Activated naive CD4-positive, alpha-beta T cell treated with anti-CD3 and anti-CD28 coated beads for 36 hours (primary cell): ENCODE data around the gene FTO. TPM values are rescaled to one million over a fixed set of nuclear protein-coding genes. Genes with fewer than 3 reads are reported as not detected.

Source experiments
- CTCF ChIA-PET: fragments of 350-600 bp; sonication (Branson Sonifier 250); formaldehyde crosslinking; loops from one replicate; lab custom pipeline; 2021; ENCODE audit warnings: antibody characterized with exemption; lab: Charles Lee
- DNase-seq: peaks from one replicate; pipeline ENCODE4 v3.0.0-alpha.2; 2020
- H3K27ac Mint-ChIP-seq: one replicate; pipeline ENCODE4 v1.8.0; 2021; ENCODE audit warnings: mild to moderate bottlenecking, mixed read lengths
- H3K27me3 Mint-ChIP-seq: one replicate; pipeline ENCODE4 v1.8.0; 2021; ENCODE audit warnings: low read depth, mixed read lengths
- H3K36me3 Mint-ChIP-seq: one replicate; pipeline ENCODE4 v1.8.0; 2021; ENCODE audit warnings: low read depth, mixed read lengths
- H3K4me1 Mint-ChIP-seq: one replicate; pipeline ENCODE4 v1.8.0; 2021; ENCODE audit warnings: low read depth, mixed read lengths
- H3K4me3 Mint-ChIP-seq: one replicate; pipeline ENCODE4 v1.8.0; 2021; ENCODE audit warnings: mild to moderate bottlenecking, moderate library complexity, mixed read lengths
- H3K9me3 Mint-ChIP-seq: one replicate; pipeline ENCODE4 v1.8.0; 2021; ENCODE audit warnings: mixed read lengths
- intact Hi-C: fragments of 100-400 bp; cut with micrococcal nuclease; formaldehyde crosslinking; loops from one replicate; pipeline ENCODE4 v1.15.1; 2023
- total RNA-seq, 2 experiments: library from RNA; stranded (reverse); gene quantifications; one replicate each; pipeline ENCODE4 v1.2.3, GENCODE V29; 2021

The FTO gene
- total RNA-seq, 2 experiments from 2014 or later = 60.2 to 63.9 TPM

GRCh38 chr16:54000361-54000760 lies 296.4 kb downstream of the FTO start:
- CTCF ChIA-PET = no interaction called here
- no peaks in the 10 kb centered on the region for H3K4me1 Mint-ChIP-seq
- DNase-seq = no peak
- no peak overlapping the region for H3K27ac Mint-ChIP-seq
- no peaks in the 10 kb centered on the region for H3K27me3 Mint-ChIP-seq
- H3K36me3 Mint-ChIP-seq = peaks cover 11% of the 10 kb centered on the region
- intact Hi-C loops = no loop called here
- H3K9me3 Mint-ChIP-seq = no peaks in the 10 kb centered on the region
- H3K4me3 Mint-ChIP-seq = no peak overlapping the region

DNA sequence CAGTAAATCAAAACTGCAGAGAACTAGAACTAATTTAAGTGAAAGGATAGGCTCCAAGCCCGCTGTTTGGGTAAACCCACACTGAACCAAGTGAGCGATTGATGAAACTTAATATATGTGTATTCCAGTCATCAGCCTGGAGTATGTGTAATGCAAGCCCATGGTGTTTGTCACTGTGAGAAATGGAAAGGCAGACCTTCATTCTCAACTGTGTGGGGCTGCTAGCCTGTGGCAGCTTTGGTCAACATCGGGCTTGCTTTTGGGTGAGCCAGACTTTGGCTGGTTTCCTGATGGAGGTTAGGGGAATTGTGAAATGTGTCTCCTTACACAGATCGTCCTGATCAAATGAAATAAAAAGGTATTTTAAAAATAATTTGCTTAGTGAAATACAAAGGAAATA lies 302.7 kb downstream of the FTO start:
- Mint-ChIP-seq H3K4me1 (no peaks in the 10 kb centered on the region), H3K9me3 (no peaks in the 10 kb centered on the region), H3K4me3 (no peak overlapping the region), H3K27me3 (no peaks in the 10 kb centered on the region), H3K36me3 (peaks cover 27% of the 10 kb centered on the region), H3K27ac (no peak overlapping the region)
- intact Hi-C loops = no loop called here
- CTCF ChIA-PET = interaction anchor here (1.0 kb wide), 1 partner anchor 44 kb away, joined by 3 read pairs; no protein-coding TSS in a partner anchor
- no peak for DNase-seq

DNA sequence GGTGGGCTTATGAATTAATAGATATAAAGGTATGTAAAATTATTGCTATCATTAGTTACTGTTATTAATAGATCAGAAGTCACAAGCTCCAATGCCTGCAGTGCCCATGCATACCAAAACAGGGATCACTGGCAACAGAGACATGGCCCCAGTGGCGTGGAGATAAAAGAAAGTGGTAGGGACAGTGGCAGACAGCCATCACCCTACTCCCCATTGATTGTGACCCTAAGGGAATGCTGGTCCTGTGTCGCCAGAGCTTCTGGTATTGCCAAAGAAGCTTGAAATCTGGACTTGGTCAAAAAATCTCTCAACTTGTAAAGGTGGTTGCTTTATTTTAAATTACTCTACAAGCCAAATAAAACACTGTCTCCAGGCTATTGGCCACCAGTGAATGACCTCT lies 303.5 kb downstream of the FTO start:
- H3K27me3 Mint-ChIP-seq = no peaks in the 10 kb centered on the region
- H3K9me3 Mint-ChIP-seq = no peaks in the 10 kb centered on the region
- H3K4me3 Mint-ChIP-seq = no peak overlapping the region
- DNase-seq = no peak
- CTCF ChIA-PET = interaction anchor here (1.0 kb wide), 1 partner anchor 43 kb away, joined by 3 read pairs; no protein-coding TSS in a partner anchor
- H3K27ac Mint-ChIP-seq = no peak overlapping the region
- intact Hi-C loops = no loop called here
- peaks cover 33% of the 10 kb centered on the region for H3K36me3 Mint-ChIP-seq
- H3K4me1 Mint-ChIP-seq = no peaks in the 10 kb centered on the region

DNA sequence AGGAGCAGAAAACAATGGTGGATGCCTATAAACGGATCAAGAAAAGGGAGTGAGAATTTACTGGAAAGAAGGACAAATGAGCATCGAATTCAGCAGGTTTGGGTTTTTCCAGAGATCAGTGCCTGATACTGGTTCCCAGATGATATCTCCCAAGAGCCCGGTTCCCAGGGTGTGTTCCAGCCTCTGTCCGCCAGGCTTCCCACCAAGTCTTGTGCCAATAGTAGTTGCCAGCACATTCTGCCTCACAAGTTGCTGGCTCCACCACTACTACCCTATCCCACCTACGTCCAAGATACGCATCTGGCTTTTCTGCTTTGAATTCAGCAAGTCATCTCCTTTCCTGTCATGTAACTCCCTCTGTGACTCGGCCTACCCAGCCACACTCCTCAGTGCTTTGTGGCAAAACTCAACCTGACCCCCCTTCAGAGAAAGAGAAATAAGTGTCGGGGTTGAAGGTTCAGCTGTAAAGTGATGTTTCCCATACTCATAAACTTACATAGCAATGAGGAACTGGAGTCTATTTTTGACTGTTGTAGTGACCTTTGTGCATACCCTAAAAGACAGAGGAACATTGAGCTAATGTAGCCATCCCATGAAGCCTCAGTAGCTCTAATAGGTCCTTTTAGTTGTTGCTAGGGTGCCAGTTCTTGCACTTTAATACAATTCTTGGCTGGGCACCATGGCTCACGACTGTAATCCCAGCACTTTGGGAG lies 305.7 kb downstream of the FTO start:
- Mint-ChIP-seq H3K4me1 (no peaks in the 10 kb centered on the region), H3K4me3 (no peak overlapping the region), H3K36me3 (peaks cover 46% of the 10 kb centered on the region), H3K9me3 (no peaks in the 10 kb centered on the region), H3K27ac (no peak overlapping the region), H3K27me3 (no peaks in the 10 kb centered on the region)
- no peak for DNase-seq
- intact Hi-C loops = no loop called here
- CTCF ChIA-PET = no interaction called here

DNA sequence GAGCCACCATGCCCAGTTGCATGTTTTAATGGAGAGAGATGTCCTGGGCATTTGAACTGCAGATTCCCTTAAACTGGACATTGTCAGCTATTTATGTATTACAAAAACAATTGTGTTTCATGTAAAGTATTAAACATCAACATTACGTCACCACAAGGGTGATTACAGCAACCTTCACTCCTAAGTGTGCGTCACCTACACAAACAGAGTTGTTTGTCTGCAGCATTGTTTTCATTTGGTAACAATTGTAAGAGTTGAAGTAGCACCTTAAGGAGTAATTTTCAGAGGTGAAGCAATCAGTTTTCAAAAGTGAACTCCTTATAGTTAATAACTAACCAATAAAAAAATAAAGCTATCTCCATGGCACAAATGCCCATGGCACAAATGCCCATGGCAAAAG lies 311.2 kb downstream of the FTO start:
- CTCF ChIA-PET = no interaction called here
- H3K9me3 Mint-ChIP-seq = peaks cover 8% of the 10 kb centered on the region
- no peaks in the 10 kb centered on the region for H3K27me3 Mint-ChIP-seq

DNA sequence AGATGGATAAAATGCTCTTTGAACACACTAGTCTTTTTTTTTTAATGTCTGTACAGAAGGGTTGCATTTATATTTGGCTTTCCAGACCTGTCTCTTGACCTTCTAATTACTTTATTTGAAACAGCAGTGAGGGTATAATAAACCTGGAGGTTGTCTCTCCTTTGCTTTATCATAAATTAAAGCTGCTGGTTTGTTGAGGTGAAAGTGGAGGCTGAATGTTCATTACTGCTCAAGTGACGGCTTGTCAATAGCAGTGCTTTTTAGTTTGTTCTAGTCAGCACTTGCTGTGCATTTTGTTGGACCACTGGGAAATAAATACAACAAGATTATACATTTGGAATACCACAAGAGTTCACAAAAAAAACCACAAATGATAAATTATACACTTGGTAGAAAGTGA lies 318.4 kb downstream of the FTO start:
- no peak for DNase-seq
- Mint-ChIP-seq H3K4me1 (no peaks in the 10 kb centered on the region), H3K9me3 (peaks cover 10% of the 10 kb centered on the region), H3K4me3 (no peak overlapping the region), H3K27ac (no peak overlapping the region), H3K27me3 (no peaks in the 10 kb centered on the region), H3K36me3 (peaks cover 33% of the 10 kb centered on the region)
- intact Hi-C loops = no loop called here
- CTCF ChIA-PET = no interaction called here

More for the DNA sequence above, 311.2 kb downstream of the FTO start:
- intact Hi-C loops = no loop called here
- Mint-ChIP-seq H3K36me3 (peaks cover 49% of the 10 kb centered on the region), H3K4me3 (no peak overlapping the region), H3K4me1 (no peaks in the 10 kb centered on the region), H3K27ac (no peak overlapping the region)
- no peak for DNase-seq

DNA sequence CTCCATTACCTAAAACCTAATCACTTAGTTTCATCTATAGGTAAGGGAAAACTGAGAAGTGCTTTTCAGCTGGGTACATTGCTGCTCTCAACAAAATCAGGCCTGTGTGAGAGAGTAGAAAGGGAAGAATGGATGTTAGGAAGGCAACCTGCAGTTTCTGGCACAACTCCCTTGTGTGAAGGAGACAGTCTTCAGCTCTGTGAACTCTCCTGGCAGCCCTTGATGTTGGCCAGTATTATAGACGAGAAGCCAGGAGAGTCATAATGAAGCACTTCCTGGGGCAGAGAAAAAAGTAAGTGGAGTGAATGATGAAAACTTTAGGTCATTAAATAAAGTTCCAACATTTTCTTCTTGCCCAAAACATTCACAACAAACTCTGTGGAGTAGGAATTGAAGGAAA lies 322.5 kb downstream of the FTO start:
- CTCF ChIA-PET = no interaction called here

GRCh38 chr16:54027062-54027461 lies 323.1 kb downstream of the FTO start:
- intact Hi-C loops = no loop called here
- no peaks in the 10 kb centered on the region for H3K27me3 Mint-ChIP-seq
- H3K4me3 Mint-ChIP-seq = no peak overlapping the region
- H3K27ac Mint-ChIP-seq = no peak overlapping the region
- H3K36me3 Mint-ChIP-seq = peaks cover 43% of the 10 kb centered on the region
- CTCF ChIA-PET = no interaction called here
- H3K9me3 Mint-ChIP-seq = peaks cover 17% of the 10 kb centered on the region
- no peaks in the 10 kb centered on the region for H3K4me1 Mint-ChIP-seq
- DNase-seq = no peak

More for the DNA sequence above, 322.5 kb downstream of the FTO start:
- Mint-ChIP-seq H3K27me3 (no peaks in the 10 kb centered on the region), H3K36me3 (peaks cover 40% of the 10 kb centered on the region), H3K4me1 (no peaks in the 10 kb centered on the region), H3K4me3 (no peak overlapping the region), H3K9me3 (peaks cover 16% of the 10 kb centered on the region), H3K27ac (no peak overlapping the region)
- intact Hi-C loops = no loop called here
- DNase-seq = no peak

GRCh38 chr16:54027558-54027957 lies 323.6 kb downstream of the FTO start:
- no peak overlapping the region for H3K4me3 Mint-ChIP-seq
- CTCF ChIA-PET = no interaction called here
- intact Hi-C loops = no loop called here

DNA sequence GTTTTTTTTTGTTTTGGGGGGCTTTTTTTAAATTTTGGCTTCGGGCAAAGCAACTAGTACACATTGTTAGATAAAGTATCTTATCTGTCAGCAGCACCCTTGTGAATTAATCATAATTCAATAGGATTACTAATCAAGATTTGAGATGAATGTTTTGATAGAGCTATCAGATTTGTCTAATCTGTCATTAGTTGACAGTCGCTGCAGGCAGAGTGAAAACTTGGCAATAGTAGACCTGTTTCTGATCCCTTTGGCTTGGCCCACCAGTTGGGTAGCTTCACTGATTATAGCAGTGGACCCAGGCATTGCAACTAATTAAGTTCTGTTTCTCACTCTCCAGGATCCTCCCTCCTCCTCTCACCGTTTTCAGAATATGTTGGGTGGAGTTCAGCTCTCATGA lies 324.0 kb downstream of the FTO start:
- peaks cover 46% of the 10 kb centered on the region for H3K36me3 Mint-ChIP-seq
- intact Hi-C loops = no loop called here
- H3K4me1 Mint-ChIP-seq = no peaks in the 10 kb centered on the region
- no peak overlapping the region for H3K4me3 Mint-ChIP-seq
- no peak for DNase-seq
- no peaks in the 10 kb centered on the region for H3K27me3 Mint-ChIP-seq
- H3K27ac Mint-ChIP-seq = no peak overlapping the region
- CTCF ChIA-PET = no interaction called here
- H3K9me3 Mint-ChIP-seq = peaks cover 17% of the 10 kb centered on the region

More at GRCh38 chr16:54027558-54027957, 323.6 kb downstream of the FTO start:
- no peak overlapping the region for H3K27ac Mint-ChIP-seq
- peaks cover 17% of the 10 kb centered on the region for H3K9me3 Mint-ChIP-seq
- no peaks in the 10 kb centered on the region for H3K4me1 Mint-ChIP-seq
- no peaks in the 10 kb centered on the region for H3K27me3 Mint-ChIP-seq
- H3K36me3 Mint-ChIP-seq = peaks cover 44% of the 10 kb centered on the region
- no peak for DNase-seq

DNA sequence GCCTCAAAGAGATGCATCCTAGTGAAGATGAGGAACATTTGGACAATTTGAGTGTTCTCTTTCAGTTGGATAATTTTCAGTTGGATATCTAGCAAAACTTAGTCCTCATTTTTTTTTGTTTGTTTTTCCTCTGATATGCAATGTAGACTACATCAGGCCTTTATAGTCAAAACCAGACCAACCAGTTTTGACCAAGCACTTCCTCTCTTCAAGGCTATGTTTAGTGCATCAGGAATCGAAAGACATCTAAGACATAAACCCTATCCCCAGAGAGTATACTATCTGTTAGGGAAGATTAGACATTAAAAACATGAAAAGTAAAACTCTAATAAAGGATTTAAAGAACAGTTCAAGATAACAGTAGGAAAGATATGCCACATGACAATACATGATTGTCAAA lies 326.5 kb downstream of the FTO start:
- no peak overlapping the region for H3K27ac Mint-ChIP-seq
- H3K4me1 Mint-ChIP-seq = no peaks in the 10 kb centered on the region
- peaks cover 43% of the 10 kb centered on the region for H3K36me3 Mint-ChIP-seq
- peaks cover 17% of the 10 kb centered on the region for H3K9me3 Mint-ChIP-seq
- H3K27me3 Mint-ChIP-seq = no peaks in the 10 kb centered on the region
- no peak overlapping the region for H3K4me3 Mint-ChIP-seq
- intact Hi-C loops = no loop called here
- no peak for DNase-seq
- CTCF ChIA-PET = interaction anchor here (0.6 kb wide), 1 partner anchor 457 kb away, joined by 3 read pairs; no protein-coding TSS in a partner anchor

GRCh38 chr16:54031107-54031760 lies 327.3 kb downstream of the FTO start:
- CTCF ChIA-PET = no interaction called here
- Mint-ChIP-seq H3K4me1 (no peaks in the 10 kb centered on the region), H3K27ac (no peak overlapping the region), H3K27me3 (no peaks in the 10 kb centered on the region), H3K9me3 (peaks cover 17% of the 10 kb centered on the region), H3K4me3 (no peak overlapping the region), H3K36me3 (peaks cover 43% of the 10 kb centered on the region)
- intact Hi-C loops = no loop called here
- DNase-seq = no peak

GRCh38 chr16:54033747-54034146 lies 329.8 kb downstream of the FTO start:
- Mint-ChIP-seq H3K27ac (no peak overlapping the region), H3K4me1 (no peaks in the 10 kb centered on the region)
- intact Hi-C loops = no loop called here

More at GRCh38 chr16:54033747-54034146, 329.8 kb downstream of the FTO start:
- Mint-ChIP-seq H3K27me3 (no peaks in the 10 kb centered on the region), H3K4me3 (no peak overlapping the region), H3K9me3 (peaks cover 12% of the 10 kb centered on the region), H3K36me3 (peaks cover 31% of the 10 kb centered on the region)
- DNase-seq = no peak
- CTCF ChIA-PET = interaction anchor here (0.6 kb wide), 1 partner anchor 143 kb away, joined by 3 read pairs; no protein-coding TSS in a partner anchor
